Heart right ventricle (tissue), 16 donors: Measurements from ENCODE around the gene PRDM2. TPM values are rescaled to one million over a fixed set of nuclear protein-coding genes. Genes with fewer than 3 reads are reported as not detected.

ENCODE experiments used
- ATAC-seq, 8 donors: fragments of 200-7000 bp; cut with Tn5 transposase; one replicate each; pipeline ENCODE4 v1.9.1; 2020; ENCODE audit warnings: mild to moderate bottlenecking in 8 of 8, moderate library complexity in 8 of 8, moderate number of reproducible peaks in 1 of 8
- DNase-seq, 2 donors: peaks; one replicate each; pipeline ENCODE4 v3.0.0-alpha.2; 2020
- H3K27ac ChIP-seq, 10 donors: fragments of 200-600 bp; sonication (generic) in 2 of 10; one replicate each; pipeline versions ENCODE4 v1.5.0 to v1.8.0; 2020 to 2022; ENCODE audit warnings: mild to moderate bottlenecking in 3 of 10
- H3K27me3 ChIP-seq, 7 donors: fragments of 200-600 bp; one replicate each; pipeline ENCODE4 v1.8.0; 2021 to 2022; ENCODE audit warnings: mild to moderate bottlenecking in 2 of 7
- H3K36me3 ChIP-seq, 9 donors: fragments of 200-600 bp; sonication (generic) in 1 of 9; one replicate each; pipeline versions ENCODE4 v1.5.0 to v1.8.0; 2020 to 2022; ENCODE audit warnings: mild to moderate bottlenecking in 2 of 9
- H3K4me1 ChIP-seq, 9 donors: fragments of 200-600 bp; sonication (generic) in 1 of 9; one replicate each; pipeline versions ENCODE4 v1.5.0 to v1.8.0; 2020 to 2022; ENCODE audit warnings: mild to moderate bottlenecking in 4 of 9
- H3K4me3 ChIP-seq, 10 donors: fragments of 200-600 bp; sonication (generic) in 2 of 10; one replicate each; pipeline versions ENCODE4 v1.5.0 to v1.8.0; 2020 to 2022; ENCODE audit warnings: mild to moderate bottlenecking in 7 of 10, moderate library complexity in 2 of 10
- H3K9me3 ChIP-seq, 11 donors: fragments of 200-600 bp in 10 of 11; sonication (generic) in 2 of 11; one replicate each; pipeline versions ENCODE4 v1.5.0 to v1.8.0; 2013 to 2022; ENCODE audit warnings: mild to moderate bottlenecking in 2 of 11, control low read depth in 1 of 11, moderate library complexity in 1 of 11
- CTCF ChIP-seq, 9 donors: fragments of 200-600 bp; sonication (generic) in 2 of 9; IDR thresholded peaks; one replicate each; pipeline versions ENCODE4 v1.5.0 to v1.8.0; 2021 to 2022; ENCODE audit warnings: antibody characterized with exemption in 9 of 9, mild to moderate bottlenecking in 5 of 9, moderate library complexity in 1 of 9
- WGBS, 2 donors: extraction: QIAGEN DNeasy Blood & Tissue Kit; methylation state at CpG; one replicate each; pipeline ENCODE4 v1.1.7; 2013; ENCODE audit warnings: inconsistent platforms in 1 of 2; 5-methylcytosine and 5-hydroxymethylcytosine counted together
- intact Hi-C, 10 donors: fragments of 100-400 bp; cut with DNase I; formaldehyde crosslinking; loops; one replicate each; pipeline versions ENCODE4 v1.11.1 to v1.14.2; 2022
- polyA plus RNA-seq, 2 donors: library from polyadenylated mRNA; stranded (reverse); fragments of 200-250 nt; gene quantifications; one replicate each; pipeline ENCODE4 v1.2.3, GENCODE V29; 2013
- total RNA-seq, 10 donors: library from RNA; stranded (reverse); fragmentation: NEBNext Ultra II Directional in 3 of 10; extraction: Animal tissue kit (Norgen Biotek cat#: 25700) in 3 of 10; gene quantifications; one replicate each; pipeline versions ENCODE4 v1.2.1 to v1.2.4, GENCODE V29; 2021 to 2023
- donor health status: Arrhythmogenic right ventricular cardiomyopathy.
- donor health status: ischemic (EF 13 %, LVEDD 7.1; RV severe dilation, severe dysfunction).
- donor health status: healthy with polysubstance abuse.
- donor health status: DM: no; HTN: yes; CAD: no.
- donor health status: DM: no; HTN: no; CAD: no.
- donor health status: ischemic (EF 25% LVEDD 6.9; RV normal size, moderate dysfunction).
- donor health status: ischemic (EF 25% LVEDD 5.7; RV mildly dilated, moderate dysfunction).
- donor health status: healthy.
- donor health status: DM: yes; HTN: yes; CAD: no.
- donor health status: Ischemic cardiomyopathy.
- donor health status: ischemic (EF 35%, LVEDD 5.7; RV mildly dilated, moderate dysfunction).
- donor health status: nonischemic (EF 11% LVEDD 7.7; RV severe dilation, severe dysfunction).
- donor health status: DM: yes; HTN: yes; CAD: no.
- donor health status: PGD.
- donor health status: ischemic (EF 29% LVEDD 5.4; RV normal size, mild dysfunction).
- donor health status: nonischemic (EF 23%, LVEDD 6.1; RV moderate dilation, normal function).

PRDM2 gene
- total and polyA plus RNA-seq, 12 donors: 10.3 to 57.3 (median 42.4) TPM

- H3K9me3 ChIP-seq: no peaks in the 10 kb centered on the region
- peaks cover 0 to 4% (median 0%) of the 10 kb centered on the region in 9 donors for H3K36me3 ChIP-seq
- no peak overlapping the region for H3K4me3 ChIP-seq
- peaks cover 0 to 22% (median 9%) of the 10 kb centered on the region in 9 donors for H3K4me1 ChIP-seq
- WGBS, 2 donors: 83 to 87% methylated on average over 18 of the region's 18 CpGs
- no peak for TF ChIP-seq CTCF (IDR thresholded peaks at IDR 0.05)
- no peak for ATAC-seq
- no peaks in the 10 kb centered on the region for H3K27me3 ChIP-seq
- H3K27ac ChIP-seq: no peak overlapping the region
- intact Hi-C loops: no loop called here
- no peak for DNase-seq
Observed at GRCh38 chr1:13803546-13804239, 103.7 kb downstream of the PRDM2 start.

DNA sequence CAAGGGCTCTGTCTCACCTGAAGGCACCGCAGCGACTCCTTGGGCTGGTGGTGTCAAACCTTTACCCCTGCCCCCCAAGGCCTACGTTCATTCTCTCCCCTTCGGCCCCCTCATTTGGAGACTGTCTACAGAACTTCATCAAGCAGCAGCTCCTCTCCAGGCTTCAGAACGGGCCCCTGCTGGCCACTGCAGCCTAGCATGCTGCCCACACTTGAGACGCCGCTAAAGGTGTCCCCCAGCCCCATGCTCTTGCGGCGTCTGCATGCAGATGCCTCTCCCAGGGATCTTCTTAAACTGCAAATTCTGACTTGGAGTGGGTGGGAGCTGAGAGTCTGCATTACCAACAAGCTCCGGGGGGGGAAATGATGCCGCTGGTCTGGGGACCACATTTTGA lies 104.2 kb downstream of the PRDM2 start:
- no peak for ATAC-seq
- 88 to 89% methylated on average over 11 of the region's 11 CpGs for WGBS, 2 donors
- no peak for DNase-seq

GRCh38 chr1:13805431-13805830 lies 105.4 kb downstream of the PRDM2 start:
- H3K27me3 ChIP-seq: no peaks in the 10 kb centered on the region
- no peaks in the 10 kb centered on the region for H3K9me3 ChIP-seq
- TF ChIP-seq CTCF (IDR thresholded peaks at IDR 0.05): no peak
- 88 to 92% methylated on average over 5 of the region's 5 CpGs for WGBS, 2 donors
- peaks cover 0 to 4% (median 0%) of the 10 kb centered on the region in 9 donors for H3K36me3 ChIP-seq
- H3K4me1 ChIP-seq: peaks cover 0 to 25% (median 9%) of the 10 kb centered on the region in 9 donors
- DNase-seq: no peak
- intact Hi-C loops: loop anchor here in 1 of 10 donors (5.0 kb wide), 1 partner anchor 58 kb away; no protein-coding TSS in a partner anchor
- no peak for ATAC-seq
- H3K4me3 ChIP-seq: no peak overlapping the region
- no peak overlapping the region for H3K27ac ChIP-seq

More for the DNA sequence above, 104.2 kb downstream of the PRDM2 start:
- intact Hi-C loops: no loop called here
- Histone ChIP-seq H3K9me3 (no peaks in the 10 kb centered on the region), H3K27me3 (no peaks in the 10 kb centered on the region), H3K36me3 (peaks cover 0 to 4% (median 0%) of the 10 kb centered on the region in 9 donors), H3K27ac (no peak overlapping the region), H3K4me3 (no peak overlapping the region), H3K4me1 (peaks cover 0 to 25% (median 11%) of the 10 kb centered on the region in 9 donors)
- TF ChIP-seq CTCF (IDR thresholded peaks at IDR 0.05): no peak

DNA sequence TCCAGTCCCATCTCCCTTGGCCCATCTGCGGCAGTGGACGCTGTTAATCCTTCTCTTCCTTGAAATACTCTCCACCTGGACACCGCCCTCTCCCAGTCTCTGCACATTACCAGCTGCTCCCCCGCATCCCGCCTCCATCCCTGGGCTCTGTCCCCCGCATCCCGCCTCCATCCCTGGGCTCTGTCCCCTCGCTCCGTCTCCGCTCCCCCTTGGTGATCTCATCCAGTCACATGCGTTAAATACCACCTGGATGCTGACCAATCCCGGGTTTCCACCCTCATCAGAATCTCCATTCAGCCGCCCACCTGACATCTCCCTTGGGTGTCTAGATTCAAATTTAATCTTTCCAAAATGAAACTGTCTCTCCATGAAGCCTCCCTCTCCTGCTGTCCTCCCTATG lies 106.1 kb downstream of the PRDM2 start:
- WGBS, 2 donors: 95% methylated on average over 13 of the region's 13 CpGs
- intact Hi-C loops: loop anchor here in 1 of 10 donors (5.0 kb wide), 1 partner anchor 59 kb away; no protein-coding TSS in a partner anchor
- ATAC-seq (no peak), DNase-seq (no peak)
- peaks cover 0 to 22% (median 7%) of the 10 kb centered on the region in 9 donors for H3K4me1 ChIP-seq
- H3K9me3 ChIP-seq: no peaks in the 10 kb centered on the region
- no peaks in the 10 kb centered on the region for H3K27me3 ChIP-seq
- no peak for TF ChIP-seq CTCF (IDR thresholded peaks at IDR 0.05)
- H3K36me3 ChIP-seq: peaks cover 0 to 4% (median 0%) of the 10 kb centered on the region in 9 donors
- no peak overlapping the region for H3K27ac ChIP-seq
- H3K4me3 ChIP-seq: no peak overlapping the region
